HG03520 (cell line): Measurements from ENCODE around the gene PRR33.

Source experiments
- ATAC-seq: cut with Tn5 transposase; IDR thresholded peaks from one replicate; pipeline ENCODE4 v1.9.1; 2021; ENCODE audit warnings: mild to moderate bottlenecking, moderate library complexity; ENCODE audit not compliant: unreplicated experiment

PRR33 gene

GRCh38 chr11:1866776-1867175 is 24.9 kb downstream of the PRR33 start:
- no peak for ATAC-seq

GRCh38 chr11:1866226-1866625 is 25.5 kb downstream of the PRR33 start:
- no peak for ATAC-seq

- ATAC-seq = no peak
Observed at GRCh38 chr11:1864831-1865665, 26.6 kb downstream of the PRR33 start.

- ATAC-seq = no peak
Observed at GRCh38 chr11:1864231-1864630, 27.5 kb downstream of the PRR33 start.

- no peak for ATAC-seq
Observed at GRCh38 chr11:1863352-1864216, 28.1 kb downstream of the PRR33 start.

GRCh38 chr11:1862588-1863351 is 28.9 kb downstream of the PRR33 start:
- ATAC-seq = no peak

- ATAC-seq = no peak
Observed at GRCh38 chr11:1861435-1862411, 30.0 kb downstream of the PRR33 start.

- no peak for ATAC-seq
Observed at GRCh38 chr11:1860108-1860507, 31.6 kb downstream of the PRR33 start.

- no peak for ATAC-seq
Observed at GRCh38 chr11:1859004-1859403, 32.7 kb downstream of the PRR33 start.

- ATAC-seq = no peak
Observed at GRCh38 chr11:1858576-1858975, 33.1 kb downstream of the PRR33 start.

- ATAC-seq = no peak
Observed at GRCh38 chr11:1858154-1858553, 33.5 kb downstream of the PRR33 start.

- no peak for ATAC-seq
Observed at GRCh38 chr11:1857064-1857463, 34.6 kb downstream of the PRR33 start.

- ATAC-seq = no peak
Observed at GRCh38 chr11:1856306-1857005, 35.2 kb downstream of the PRR33 start.

- no peak for ATAC-seq
Observed at GRCh38 chr11:1855886-1856265, 35.8 kb downstream of the PRR33 start.

- ATAC-seq = no peak
Observed at GRCh38 chr11:1854949-1855885, 36.5 kb downstream of the PRR33 start.

GRCh38 chr11:1854132-1854948 is 37.4 kb downstream of the PRR33 start:
- ATAC-seq = no peak

GRCh38 chr11:1853376-1854131 is 38.1 kb downstream of the PRR33 start:
- ATAC-seq = no peak
